ENCODE data around the gene MICOS13.

The MICOS13 gene

DNA sequence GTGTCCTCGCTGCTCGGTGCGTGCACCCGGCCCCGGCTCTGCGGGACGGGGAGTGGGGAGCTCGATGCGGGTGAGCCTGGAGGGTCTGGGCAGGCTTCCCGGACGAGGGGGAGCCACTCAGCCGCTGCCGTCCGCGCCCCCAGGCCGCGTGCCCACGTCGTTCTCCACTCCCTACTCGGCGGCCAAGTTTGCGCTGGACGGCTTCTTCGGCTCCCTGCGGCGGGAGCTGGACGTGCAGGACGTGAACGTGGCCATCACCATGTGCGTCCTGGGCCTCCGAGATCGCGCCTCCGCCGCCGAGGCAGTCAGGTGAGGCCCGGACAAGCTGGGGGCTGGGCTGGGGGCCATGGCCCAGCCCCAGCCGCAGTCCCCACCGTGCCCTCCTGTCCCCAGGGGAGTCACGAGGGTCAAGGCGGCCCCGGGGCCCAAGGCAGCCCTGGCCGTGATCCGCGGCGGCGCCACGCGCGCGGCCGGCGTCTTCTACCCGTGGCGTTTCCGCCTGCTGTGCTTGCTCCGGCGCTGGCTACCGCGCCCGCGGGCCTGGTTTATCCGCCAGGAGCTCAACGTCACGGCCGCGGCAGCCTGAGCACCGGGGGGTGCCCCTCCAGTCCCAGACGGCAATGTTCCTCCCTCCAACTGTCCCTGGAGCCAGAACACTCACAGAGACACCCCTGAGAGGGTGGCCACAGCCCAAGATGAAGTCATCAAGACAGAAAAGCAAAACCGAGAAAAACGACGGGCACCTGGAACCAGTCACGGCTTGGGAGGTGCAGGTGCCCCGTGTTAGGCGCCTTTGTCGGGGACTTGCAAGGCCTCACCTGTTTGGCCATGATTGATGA is 7.3 kb upstream of the MICOS13 start:
- no peak for DNase-seq

DNA sequence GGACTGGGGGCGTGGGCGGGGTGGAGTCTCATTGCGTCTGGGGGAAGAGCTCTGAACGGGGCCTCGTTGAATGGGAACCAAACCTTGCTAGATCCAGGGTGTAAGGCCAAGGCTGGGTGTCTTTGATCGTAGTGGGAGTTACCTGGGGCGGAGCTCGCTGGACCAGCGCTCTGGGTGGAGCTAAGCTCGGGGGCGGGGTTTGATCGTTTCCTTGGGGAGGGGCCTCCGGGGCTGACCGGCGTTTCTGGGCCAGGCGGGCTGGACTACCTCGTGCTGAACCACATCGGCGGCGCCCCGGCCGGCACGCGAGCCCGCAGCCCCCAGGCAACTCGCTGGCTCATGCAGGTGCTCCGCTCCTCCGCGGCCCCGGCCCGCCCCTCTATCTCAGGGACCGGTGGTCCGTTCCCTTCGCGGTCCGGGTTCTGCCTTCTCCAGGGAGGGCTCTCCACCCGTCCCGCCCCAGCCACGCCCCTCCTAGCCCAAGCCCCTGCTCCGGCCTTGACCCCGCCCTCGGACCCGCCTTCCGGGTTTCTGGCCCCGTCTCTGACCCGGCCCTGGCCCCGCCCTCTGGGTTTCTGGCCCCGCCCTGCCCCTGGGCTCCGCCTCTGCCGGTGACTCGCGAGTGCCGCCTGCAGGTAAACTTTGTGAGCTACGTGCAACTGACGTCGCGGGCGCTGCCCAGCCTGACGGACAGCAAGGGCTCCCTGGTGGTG is 6.5 kb upstream of the MICOS13 start:
- peak; percentile 95 for DNase-seq

DNA sequence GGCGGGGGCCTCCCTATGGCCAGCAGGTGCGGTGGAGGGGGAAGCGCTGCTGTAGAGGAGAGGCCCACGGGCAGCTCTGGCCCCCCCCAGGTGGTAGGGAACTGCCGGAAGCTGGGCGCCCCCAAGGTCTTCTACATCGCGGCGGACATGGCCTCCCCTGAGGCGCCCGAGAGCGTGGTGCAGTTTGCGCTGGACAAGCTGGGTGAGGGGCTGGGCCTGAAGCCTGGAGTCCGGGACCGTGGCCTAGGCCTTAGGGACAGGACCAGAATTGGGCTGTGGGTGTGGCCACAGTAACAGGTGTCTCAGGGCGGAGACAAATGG is 6.0 kb upstream of the MICOS13 start:
- DNase-seq: no peak

DNA sequence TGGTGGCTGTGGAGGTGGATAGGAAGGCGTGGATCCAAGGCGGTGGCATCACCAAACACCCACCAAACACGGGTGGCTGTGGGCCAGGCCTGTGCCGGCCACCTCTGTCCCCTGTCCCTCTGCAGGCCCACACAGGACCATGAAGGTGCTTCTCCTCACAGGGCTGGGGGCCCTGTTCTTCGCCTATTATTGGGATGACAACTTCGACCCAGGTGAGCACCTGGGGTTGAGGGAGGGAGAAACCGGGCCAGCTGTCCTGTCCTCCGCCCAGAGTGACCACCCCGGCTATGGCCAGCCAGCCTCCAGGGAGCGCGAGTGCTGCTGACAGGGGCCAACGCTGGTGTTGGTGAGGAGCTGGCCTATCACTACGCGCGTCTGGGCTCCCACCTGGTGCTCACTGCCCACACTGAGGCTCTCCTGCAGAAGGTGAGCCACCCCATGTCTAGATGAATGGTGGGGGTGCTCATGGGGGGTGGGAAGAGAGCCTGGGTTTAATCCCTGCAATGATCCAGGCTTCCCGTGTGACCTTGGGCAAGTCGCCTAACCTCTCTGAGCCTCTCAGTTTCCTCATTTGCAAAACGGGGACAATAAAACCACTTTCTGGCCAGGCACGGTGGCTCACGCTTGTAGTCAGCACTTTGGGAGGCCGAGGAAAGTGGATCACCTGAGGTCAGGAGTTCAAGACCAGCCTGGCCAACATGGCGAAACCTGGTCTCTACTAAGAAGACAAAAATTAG is 4.5 kb upstream of the MICOS13 start:
- DNase-seq: no peak

DNA sequence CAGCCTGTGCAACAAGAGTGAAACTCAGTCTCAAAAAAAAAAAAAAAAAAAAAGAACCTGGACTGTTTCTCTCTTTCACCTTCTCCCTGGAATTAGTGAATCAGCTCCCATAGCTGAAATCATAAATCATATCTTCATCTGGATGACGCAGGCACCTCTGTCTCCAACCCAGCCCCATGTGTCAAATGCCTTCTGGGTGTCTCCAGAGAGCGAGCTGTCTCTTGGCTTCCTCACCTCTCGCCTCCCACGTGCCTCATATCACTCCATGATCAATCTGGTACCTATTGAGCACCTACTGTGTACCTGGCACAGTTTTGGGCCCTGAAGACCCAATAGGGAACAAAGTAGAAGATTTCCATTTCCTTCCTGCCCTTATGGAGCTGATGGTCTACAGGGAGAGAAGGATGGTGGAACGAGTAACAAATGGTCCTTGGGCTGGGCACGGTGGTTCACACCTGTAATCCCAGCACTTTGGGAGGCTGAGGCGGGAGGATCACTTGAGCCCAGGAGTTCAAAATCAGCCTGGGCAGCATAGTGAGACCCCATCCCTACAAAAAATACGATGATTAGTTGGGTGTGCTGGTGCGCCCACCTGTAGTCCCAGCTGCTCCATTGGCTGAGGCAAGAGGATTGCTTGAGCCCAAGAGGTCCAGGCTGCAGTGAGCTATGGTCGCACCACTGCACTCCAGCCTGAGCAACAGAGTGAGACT is 3.0 kb upstream of the MICOS13 start:
- no peak for DNase-seq

DNA sequence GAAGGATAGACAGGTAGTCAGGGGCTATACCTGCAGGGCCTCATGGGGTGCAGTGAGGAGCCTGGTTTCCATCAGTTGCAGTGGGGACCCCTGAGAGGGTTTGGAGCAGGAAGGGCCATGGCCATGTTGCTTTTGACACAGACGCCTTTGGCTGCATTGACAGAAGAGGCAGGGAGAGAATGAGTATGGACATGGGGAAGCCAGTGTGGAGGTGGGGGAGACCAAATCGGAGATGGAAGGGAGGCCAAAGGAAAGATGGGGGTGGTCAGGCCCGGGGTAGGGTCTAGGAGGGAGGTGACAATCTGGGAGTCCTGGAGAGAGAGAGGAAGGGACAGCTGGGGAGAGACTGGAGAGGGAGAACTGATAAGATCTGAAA is 1.8 kb upstream of the MICOS13 start:
- no peak for DNase-seq

DNA sequence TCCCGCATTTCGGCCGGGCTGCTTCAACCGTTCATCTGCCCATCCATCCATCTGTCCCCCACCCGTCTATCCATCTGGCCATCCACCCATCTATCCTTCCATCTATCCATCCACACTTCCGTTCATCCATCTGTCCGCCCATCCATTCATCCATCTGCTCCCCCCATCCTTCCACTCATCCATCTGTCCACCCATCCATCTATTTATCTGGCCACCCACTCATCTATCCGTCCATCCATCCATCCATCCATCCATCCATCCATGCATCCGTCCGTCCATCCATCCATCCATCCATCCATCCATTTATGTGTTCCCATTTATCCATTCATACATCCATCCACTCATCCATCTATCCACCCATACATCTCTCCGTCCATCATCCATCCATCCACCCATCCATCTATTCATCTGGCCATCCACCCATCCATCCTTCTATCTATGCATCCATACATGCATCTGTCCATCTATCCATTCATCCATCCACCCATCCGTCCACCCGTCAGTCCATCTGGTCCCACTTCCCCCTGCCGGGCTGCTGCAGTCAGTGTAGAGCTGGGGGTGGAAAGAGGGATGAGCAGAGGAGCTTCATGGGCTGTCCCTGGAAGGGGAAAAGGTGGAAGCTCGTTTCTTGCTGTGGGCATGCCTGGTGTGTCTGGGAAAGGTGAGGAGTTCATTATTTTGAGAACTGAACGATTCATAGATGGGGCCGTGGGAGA is 1.2 kb upstream of the MICOS13 start:
- DNase-seq: no peak

DNA sequence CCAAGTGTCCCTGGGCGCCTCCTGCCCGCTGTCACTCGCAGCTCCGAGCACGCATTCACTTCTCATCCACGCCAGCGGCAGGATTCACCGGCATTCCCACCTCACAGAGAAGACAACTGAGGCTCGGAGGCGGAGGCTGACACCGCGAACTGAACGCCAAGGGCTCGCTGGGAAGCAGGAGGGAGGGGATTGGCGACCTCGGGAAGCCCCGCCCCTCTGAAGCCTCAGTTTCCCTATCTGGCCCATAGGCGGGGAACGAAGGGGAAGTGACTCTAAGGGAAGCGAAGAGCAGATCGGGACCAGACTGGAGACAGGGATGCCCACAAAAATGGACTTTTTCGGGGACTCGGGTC is 256 bp downstream of the MICOS13 start:
- DNase-seq: no peak

DNA sequence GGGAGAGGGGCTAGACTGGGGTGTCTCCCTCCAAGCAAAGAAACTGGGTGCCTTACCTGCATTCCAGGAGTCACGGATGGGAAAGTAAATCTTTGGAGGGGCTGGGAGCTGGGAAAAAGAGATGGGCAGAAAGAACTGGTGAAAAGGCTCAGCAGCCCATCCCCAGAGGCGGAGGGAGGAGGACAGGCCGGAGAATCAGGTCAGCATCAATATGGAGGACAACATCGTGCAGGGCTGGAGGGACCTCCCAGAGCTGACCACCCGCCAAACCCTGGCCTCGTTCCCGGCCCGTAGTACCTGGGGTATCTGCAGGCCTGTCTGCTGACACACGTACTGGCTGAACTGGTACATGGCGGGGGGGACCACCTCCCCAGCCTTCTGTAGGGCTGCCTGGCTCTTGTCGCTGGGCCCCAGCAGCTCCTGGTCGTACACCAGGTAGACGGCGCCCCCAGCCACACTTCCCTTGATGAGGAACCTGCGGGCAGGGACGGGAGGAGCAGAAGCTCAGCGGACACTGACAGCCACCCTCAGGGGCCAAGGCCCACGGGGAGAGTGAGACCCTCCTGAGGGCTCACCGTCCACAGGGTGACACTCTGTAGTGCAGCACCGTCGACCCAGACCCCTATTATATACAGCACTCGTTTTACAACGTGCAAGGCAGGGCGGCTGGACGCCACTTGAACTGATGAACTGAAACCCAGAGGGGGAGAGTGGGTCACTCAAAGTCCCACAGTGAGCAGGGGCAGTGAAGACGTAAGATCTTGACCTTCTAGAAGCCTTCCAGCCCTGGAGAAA is 830 bp downstream of the MICOS13 start:
- no peak for DNase-seq

DNA sequence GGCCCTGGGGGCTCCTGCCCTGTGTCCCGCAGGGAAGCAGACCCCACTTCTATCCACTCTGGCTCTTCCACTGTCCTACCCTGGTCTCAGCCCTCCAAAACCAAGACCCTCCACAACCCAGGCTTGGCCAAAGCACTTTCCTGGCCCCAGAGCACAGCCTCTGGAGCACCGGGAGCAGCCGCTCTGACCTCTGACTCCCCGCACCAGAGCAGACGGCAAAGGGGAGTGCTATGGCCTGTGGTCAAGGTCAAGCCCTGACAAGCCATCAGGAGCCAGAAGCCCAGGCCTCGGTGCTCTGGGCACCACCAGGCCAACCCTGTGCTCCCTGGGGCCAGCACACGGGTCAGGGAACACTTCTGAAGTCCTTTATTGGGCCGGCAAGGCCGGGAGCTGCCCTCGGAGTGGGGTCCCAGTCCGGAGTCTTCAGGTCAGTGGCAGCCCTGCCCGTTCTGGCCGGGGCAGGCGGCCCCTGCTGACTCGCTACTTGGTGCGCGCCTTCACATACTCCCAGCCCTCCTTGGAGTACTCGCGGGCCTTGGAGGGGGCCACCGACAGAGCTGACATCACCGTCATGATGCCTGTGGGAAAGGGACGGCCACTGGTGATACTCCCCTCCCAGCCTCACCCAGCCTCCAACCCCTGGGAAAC is 2.1 kb downstream of the MICOS13 start:
- no peak for DNase-seq

DNA sequence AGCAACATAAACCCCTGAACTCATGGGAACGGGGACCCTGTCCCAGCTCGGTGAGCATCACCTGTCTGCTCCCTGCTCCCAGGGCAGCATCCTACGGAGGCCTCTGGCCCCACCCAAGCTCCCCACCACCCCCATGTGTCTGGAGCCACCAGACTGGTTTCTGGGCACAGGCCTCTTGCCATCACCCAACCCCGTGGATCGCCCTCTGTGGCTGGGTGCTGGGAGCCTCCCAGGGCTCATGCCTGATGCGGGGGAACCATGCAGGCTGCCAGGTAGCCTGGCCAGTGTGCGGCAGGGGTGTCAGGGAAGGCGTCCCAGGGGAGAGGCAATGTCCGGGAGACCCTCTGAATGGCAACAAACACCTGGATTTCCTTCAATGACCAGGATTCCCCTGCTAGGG is 2.7 kb downstream of the MICOS13 start:
- DNase-seq: no peak

DNA sequence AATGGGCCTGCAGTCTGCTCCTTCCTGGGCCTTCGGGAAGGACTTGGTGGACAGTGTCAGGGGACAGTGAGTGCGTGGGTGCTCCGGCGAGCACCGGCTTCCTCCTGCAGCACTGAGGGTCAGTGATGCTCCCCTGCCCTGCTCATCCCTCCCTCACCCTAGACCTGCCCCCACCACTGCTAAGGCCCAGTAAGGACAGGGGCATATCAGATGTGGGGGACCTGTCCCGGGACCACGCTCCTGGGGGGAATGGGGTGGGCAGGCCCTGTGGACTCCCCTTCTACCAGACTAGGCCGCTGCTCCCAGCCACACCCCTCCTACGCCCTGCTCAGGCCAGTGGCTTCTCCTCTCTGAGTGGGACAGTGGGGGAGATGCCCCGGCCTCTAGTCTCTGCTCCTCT is 3.2 kb downstream of the MICOS13 start:
- DNase-seq: no peak

DNA sequence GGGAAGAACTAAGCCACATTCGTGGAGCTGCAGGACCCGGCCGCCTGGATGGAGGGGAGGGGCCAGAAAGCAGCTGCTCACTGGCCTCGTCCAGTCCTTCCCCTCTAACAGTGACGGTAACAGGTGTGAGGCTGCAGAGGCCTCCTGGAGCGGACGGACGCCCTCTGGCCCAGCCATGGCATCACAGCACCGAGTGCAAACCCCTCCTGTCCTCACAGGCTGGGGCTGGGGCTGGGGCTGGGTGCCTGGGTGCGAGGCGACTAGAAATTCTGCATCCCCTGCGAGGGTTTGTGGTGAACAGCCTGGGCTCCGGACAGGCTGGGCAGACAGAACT is 3.6 kb downstream of the MICOS13 start:
- no peak for DNase-seq

DNA sequence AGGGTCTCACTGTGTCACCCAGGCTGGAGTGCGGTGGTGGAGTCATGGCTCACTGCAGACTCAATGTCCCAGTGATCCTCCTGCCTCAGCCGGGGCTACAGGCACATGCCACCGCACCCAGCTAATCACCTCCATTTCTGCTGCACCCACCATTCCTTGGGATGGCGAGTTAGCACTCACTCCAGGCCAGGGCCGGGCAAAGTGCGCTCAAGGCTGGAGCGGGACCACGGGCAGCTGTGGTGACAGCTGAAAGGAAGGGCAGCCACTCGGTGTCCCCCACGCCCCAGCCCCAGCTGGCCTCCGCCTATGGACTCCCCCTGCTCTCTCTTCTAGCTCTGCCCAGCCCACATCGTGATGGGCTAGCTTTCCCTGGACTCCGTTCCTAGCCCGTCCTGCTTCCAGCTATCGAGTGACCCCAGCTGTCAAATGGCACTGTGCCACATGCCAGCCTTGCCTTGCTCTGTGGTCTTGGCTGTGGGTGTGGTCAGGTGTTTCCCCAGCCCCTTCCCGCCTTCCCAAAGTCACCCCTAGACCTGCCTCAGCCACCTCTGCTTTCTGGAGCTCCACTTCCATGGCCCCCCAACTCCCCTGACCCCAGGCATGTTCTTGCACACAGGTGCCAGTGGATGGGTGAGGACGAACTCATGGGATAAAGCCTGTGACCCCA is 4.1 kb downstream of the MICOS13 start:
- no peak for DNase-seq

DNA sequence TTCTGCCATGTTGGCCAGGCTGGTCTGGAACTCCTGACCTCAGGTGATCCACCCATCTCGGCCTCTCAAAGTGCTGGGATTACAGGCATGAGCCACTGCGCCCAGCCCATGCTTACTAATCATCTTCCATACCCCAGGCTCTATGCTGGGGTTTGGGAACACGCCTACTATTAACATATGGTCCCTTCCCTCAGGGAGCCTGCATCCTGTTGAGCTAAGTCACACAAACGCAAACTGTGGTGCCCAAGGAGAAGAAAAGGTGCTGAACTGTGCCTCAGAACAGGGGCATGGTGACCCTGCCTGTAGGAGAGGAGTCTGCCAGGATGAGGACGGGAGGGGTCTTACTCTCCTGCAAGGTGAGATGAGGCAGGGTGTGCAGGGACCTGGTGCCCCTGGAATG is 5.6 kb downstream of the MICOS13 start:
- no peak for DNase-seq

DNA sequence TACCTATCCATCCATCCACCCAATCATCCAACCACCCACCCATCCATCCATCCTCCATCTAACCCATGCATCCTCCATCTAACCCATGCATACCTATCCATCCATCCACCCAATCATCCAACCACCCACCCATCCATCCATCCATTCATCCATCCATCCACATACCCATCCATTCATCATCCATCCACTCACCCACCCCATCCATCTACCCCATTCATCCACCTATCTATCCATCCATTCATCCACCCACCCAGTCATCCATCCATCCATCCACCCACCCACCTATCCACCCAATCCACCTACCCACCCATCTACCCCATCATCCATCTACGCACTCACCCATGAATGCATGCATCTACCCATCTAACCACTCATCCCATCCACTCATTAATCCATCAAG is 6.6 kb downstream of the MICOS13 start:
- DNase-seq: no peak

DNA sequence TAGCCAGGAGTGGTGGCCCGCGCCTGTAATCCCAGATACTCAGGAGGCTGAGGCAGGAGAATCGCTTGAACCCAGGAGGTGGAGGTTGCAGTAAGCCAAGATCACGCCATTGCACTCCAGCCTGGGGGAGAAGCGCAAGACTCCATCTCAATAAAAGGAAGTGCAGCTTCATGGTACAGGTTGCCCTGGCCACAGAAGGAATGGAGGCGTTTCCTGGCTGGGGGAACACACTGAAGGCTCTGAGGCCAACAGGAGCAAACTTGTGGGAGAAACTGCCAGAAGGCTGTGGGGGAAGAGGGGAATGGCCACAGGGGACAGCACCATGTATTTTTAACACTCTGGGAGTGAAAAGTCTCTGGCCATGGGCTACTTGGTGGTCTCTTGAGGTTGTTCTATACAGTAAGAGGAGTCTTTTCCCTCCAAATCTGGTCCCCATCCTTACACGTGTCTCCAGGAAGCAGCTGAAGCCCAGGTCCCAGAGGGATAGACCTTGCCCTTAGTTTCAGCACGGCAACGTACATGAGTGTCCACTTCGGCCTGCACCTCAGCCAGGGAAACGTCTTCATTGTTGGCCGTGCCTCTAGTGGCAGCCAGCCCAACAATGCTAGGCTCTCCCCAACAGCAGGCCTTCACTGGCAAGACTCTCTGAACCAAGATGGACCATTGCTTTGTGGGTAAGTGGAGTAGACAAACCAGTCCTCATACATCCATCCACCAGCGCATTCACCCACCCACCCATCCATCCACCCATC is 7.4 kb downstream of the MICOS13 start:
- no peak for DNase-seq

DNA sequence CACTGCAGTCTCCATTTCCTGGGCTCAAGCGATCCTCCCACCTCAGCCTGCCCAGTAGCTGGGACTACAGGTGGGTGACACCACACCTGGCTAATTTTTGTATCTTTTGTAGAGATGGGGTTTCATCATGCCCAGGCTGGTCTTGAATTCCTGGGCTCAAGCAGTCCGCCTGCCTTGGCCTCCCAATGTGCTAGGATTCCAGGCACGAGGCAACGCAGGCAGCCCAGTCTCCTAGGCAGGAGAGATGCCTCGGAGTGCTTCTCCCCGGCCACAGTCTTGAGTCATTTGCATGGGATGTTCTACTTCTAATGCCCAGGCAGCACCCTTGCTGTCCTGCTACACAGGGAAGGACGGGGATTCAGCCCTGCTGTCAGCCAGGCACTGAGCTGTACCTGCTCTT is 8.7 kb downstream of the MICOS13 start:
- DNase-seq: no peak

DNA sequence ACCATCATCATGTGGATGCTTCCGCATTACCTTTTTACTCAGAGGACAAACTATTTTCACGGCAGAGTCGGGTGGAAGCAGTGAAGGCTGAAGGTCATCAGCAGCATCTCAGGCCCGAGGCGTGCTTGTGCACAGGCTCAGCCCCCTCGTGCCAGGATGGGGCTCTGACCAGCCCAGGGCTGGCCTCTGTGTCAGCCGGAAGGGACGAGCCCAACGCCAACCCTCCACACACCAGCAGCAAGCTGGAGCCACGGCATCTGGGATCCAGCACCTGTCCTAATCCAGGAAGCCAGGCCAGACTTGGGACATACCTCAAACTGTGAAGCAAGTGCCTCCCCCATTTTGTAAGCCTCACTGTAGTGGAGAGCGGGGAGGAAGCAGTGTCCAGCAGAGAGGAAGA is 11.1 kb downstream of the MICOS13 start:
- DNase-seq: no peak

DNA sequence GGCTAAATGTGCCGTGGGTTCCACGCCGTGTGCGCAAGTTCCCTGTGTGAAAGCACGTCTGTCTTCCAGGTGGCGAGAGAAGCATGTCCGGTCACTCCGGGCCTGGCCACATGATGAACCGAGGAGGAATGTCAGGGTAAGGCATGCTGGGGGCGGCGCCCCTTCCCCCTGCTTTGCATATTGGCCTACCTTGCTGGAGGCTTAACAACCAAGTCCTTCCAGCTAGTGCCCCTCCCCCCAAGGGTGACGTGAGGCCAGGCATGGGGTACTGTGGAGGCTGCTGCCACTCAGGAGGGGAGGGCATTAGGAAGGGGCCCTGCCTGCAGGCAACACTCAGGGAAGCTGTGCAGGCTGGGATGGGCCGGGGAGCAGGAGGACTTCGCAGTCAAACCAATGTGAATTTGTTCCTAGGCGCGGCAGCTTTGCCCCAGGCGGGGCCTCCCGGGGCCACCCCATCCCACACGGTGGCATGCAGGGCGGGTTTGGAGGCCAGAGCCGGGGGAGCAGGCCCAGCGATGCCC is 12.5 kb downstream of the MICOS13 start:
- DNase-seq: no peak
